IPS-20b (cell line): ENCODE results near the gene IL31RA.

Experiments
- H3K27ac ChIP-seq: one replicate; pipeline ENCODE4 v1.5.1; 2013; ENCODE audit warnings: low read length
- H3K27me3 ChIP-seq: 2 replicates; pipeline ENCODE4 v1.6.1; 2013; ENCODE audit warnings: mild to moderate bottlenecking, low read length, inconsistent platforms; ENCODE audit not compliant: insufficient read depth
- H3K36me3 ChIP-seq: 2 replicates; pipeline ENCODE4 v1.6.1; 2013; ENCODE audit warnings: low read depth, mild to moderate bottlenecking, inconsistent platforms, low read length, moderate library complexity; ENCODE audit not compliant: insufficient read depth
- H3K4me1 ChIP-seq: 2 replicates; pipeline ENCODE4 v1.6.1; 2013; ENCODE audit warnings: mild to moderate bottlenecking, control low read depth, inconsistent platforms, low read length, moderate library complexity; ENCODE audit not compliant: insufficient read depth
- H3K4me3 ChIP-seq: 2 replicates; pipeline ENCODE4 v1.5.1; 2013; ENCODE audit warnings: mild to moderate bottlenecking, low read length, inconsistent platforms
- H3K9ac ChIP-seq: 2 replicates; pipeline ENCODE4 v1.6.1; 2013; ENCODE audit warnings: low read depth, mild to moderate bottlenecking, inconsistent platforms, low read length, moderate library complexity
- H3K9me3 ChIP-seq: 2 replicates; pipeline ENCODE4 v1.6.1; 2013; ENCODE audit warnings: mild to moderate bottlenecking, low read depth, low read length, inconsistent platforms; ENCODE audit not compliant: insufficient read depth

Gene IL31RA

GRCh38 chr5:55904152-55904551 lies 53.0 kb downstream of the IL31RA start:
- Histone ChIP-seq H3K27me3 (no peaks in the 10 kb centered on the region), H3K36me3 (no peaks in the 10 kb centered on the region), H3K4me1 (no peaks in the 10 kb centered on the region), H3K9me3 (no peaks in the 10 kb centered on the region), H3K27ac (no peak overlapping the region), H3K4me3 (no peak overlapping the region), H3K9ac (no peak overlapping the region)

GRCh38 chr5:55905251-55905650 lies 54.1 kb downstream of the IL31RA start:
- no peak overlapping the region for H3K27ac ChIP-seq
- no peaks in the 10 kb centered on the region for H3K27me3 ChIP-seq
- no peak overlapping the region for H3K4me3 ChIP-seq
- H3K9ac ChIP-seq, result no peak overlapping the region
- H3K36me3 ChIP-seq, result no peaks in the 10 kb centered on the region
- H3K4me1 ChIP-seq, result no peaks in the 10 kb centered on the region
- no peaks in the 10 kb centered on the region for H3K9me3 ChIP-seq

- no peaks in the 10 kb centered on the region for H3K36me3 ChIP-seq
- no peaks in the 10 kb centered on the region for H3K4me1 ChIP-seq
- H3K27ac ChIP-seq, result no peak overlapping the region
- no peak overlapping the region for H3K4me3 ChIP-seq
- no peaks in the 10 kb centered on the region for H3K9me3 ChIP-seq
- no peak overlapping the region for H3K9ac ChIP-seq
- H3K27me3 ChIP-seq, result no peaks in the 10 kb centered on the region
These were observed 56.8 kb downstream of the IL31RA start for GRCh38 chr5:55907927-55908326.

GRCh38 chr5:55908804-55909203 lies 57.6 kb downstream of the IL31RA start:
- Histone ChIP-seq H3K27me3 (no peaks in the 10 kb centered on the region), H3K36me3 (no peaks in the 10 kb centered on the region), H3K4me1 (no peaks in the 10 kb centered on the region), H3K27ac (no peak overlapping the region), H3K4me3 (no peak overlapping the region), H3K9ac (no peak overlapping the region), H3K9me3 (no peaks in the 10 kb centered on the region)

GRCh38 chr5:55911784-55912653 lies 60.9 kb downstream of the IL31RA start:
- Histone ChIP-seq H3K27ac (no peak overlapping the region), H3K36me3 (no peaks in the 10 kb centered on the region), H3K9ac (no peak overlapping the region), H3K4me1 (no peaks in the 10 kb centered on the region), H3K9me3 (no peaks in the 10 kb centered on the region), H3K27me3 (no peaks in the 10 kb centered on the region), H3K4me3 (no peak overlapping the region)

GRCh38 chr5:55913466-55914413 lies 62.6 kb downstream of the IL31RA start:
- Histone ChIP-seq H3K36me3 (no peaks in the 10 kb centered on the region), H3K4me3 (no peak overlapping the region), H3K27ac (no peak overlapping the region), H3K9me3 (no peaks in the 10 kb centered on the region), H3K9ac (no peak overlapping the region), H3K4me1 (no peaks in the 10 kb centered on the region), H3K27me3 (no peaks in the 10 kb centered on the region)

GRCh38 chr5:55914971-55915370 lies 63.8 kb downstream of the IL31RA start:
- Histone ChIP-seq H3K27ac (no peak overlapping the region), H3K27me3 (no peaks in the 10 kb centered on the region), H3K9ac (no peak overlapping the region), H3K4me3 (no peak overlapping the region), H3K4me1 (no peaks in the 10 kb centered on the region), H3K36me3 (no peaks in the 10 kb centered on the region), H3K9me3 (no peaks in the 10 kb centered on the region)

- Histone ChIP-seq H3K9ac (no peak overlapping the region), H3K4me1 (no peaks in the 10 kb centered on the region), H3K27ac (no peak overlapping the region)
These were observed 64.6 kb downstream of the IL31RA start for GRCh38 chr5:55915783-55916182.

GRCh38 chr5:55916986-55917385 lies 65.8 kb downstream of the IL31RA start:
- H3K27ac ChIP-seq, result no peak overlapping the region
- no peak overlapping the region for H3K9ac ChIP-seq
- H3K4me3 ChIP-seq, result no peak overlapping the region
- H3K36me3 ChIP-seq, result no peaks in the 10 kb centered on the region
- H3K4me1 ChIP-seq, result no peaks in the 10 kb centered on the region
- H3K9me3 ChIP-seq, result no peaks in the 10 kb centered on the region
- no peaks in the 10 kb centered on the region for H3K27me3 ChIP-seq

More at GRCh38 chr5:55915783-55916182, 64.6 kb downstream of the IL31RA start:
- H3K9me3 ChIP-seq, result no peaks in the 10 kb centered on the region
- H3K4me3 ChIP-seq, result no peak overlapping the region
- H3K27me3 ChIP-seq, result no peaks in the 10 kb centered on the region
- no peaks in the 10 kb centered on the region for H3K36me3 ChIP-seq

- Histone ChIP-seq H3K4me3 (no peak overlapping the region), H3K4me1 (no peaks in the 10 kb centered on the region), H3K9me3 (no peaks in the 10 kb centered on the region), H3K9ac (no peak overlapping the region), H3K27me3 (no peaks in the 10 kb centered on the region), H3K36me3 (no peaks in the 10 kb centered on the region), H3K27ac (no peak overlapping the region)
These were observed 66.4 kb downstream of the IL31RA start for GRCh38 chr5:55917402-55918086.
